Activated T-helper 1 cell treated with anti-CD3 and anti-CD28 coated beads, Interleukin-12 subunit alpha, Interleukin-12 subunit beta, Interleukin-2, Interleukin-4 antibody, amounts not matched to agents 30 ng/mL and 10 ng/mL and 1 ng/mL, durations not matched to agents 14 hours and 24 hours and 36 hours (primary cell): ENCODE results near the gene TAB3. TPM values are rescaled to one million over a fixed set of nuclear protein-coding genes. Genes with fewer than 3 reads are reported as not detected.

Experiments used
- DNase-seq: peaks from one replicate; pipeline ENCODE4 v3.0.0; 2021; ENCODE audit warnings: low spot score
- H3K27ac Mint-ChIP-seq: one replicate; pipeline ENCODE4 v1.8.0; 2021; ENCODE audit warnings: mild to moderate bottlenecking, mixed read lengths
- H3K27me3 Mint-ChIP-seq: one replicate; pipeline ENCODE4 v1.8.0; 2022; ENCODE audit warnings: mild to moderate bottlenecking, moderate library complexity, mixed read lengths; ENCODE audit not compliant: insufficient read depth
- H3K36me3 Mint-ChIP-seq: one replicate; pipeline ENCODE4 v1.8.0; 2021; ENCODE audit warnings: low read depth, mixed read lengths
- H3K4me1 Mint-ChIP-seq: one replicate; pipeline ENCODE4 v1.8.0; 2021; ENCODE audit warnings: low read depth, mixed read lengths
- H3K4me3 Mint-ChIP-seq: one replicate; pipeline ENCODE4 v1.8.0; 2021; ENCODE audit warnings: mild to moderate bottlenecking, moderate library complexity, mixed read lengths
- H3K9me3 Mint-ChIP-seq: one replicate; pipeline ENCODE4 v1.8.0; 2021; ENCODE audit warnings: mixed read lengths
- intact Hi-C: fragments of 100-400 bp; cut with micrococcal nuclease; formaldehyde crosslinking; loops from one replicate; pipeline ENCODE4 v1.15.1; 2024
- total RNA-seq: library from RNA; stranded (reverse); gene quantifications from 2 replicates; pipeline ENCODE4 v1.2.3, GENCODE V29; 2022

The TAB3 gene
- total RNA-seq, 1 donor from 2014 or later: 23.7 TPM

GRCh38 chrX:30880058-30880457 is 9.0 kb downstream of the TAB3 start:
- DNase-seq: no peak
- Mint-ChIP-seq H3K27me3 (no peaks in the 10 kb centered on the region), H3K9me3 (no peaks in the 10 kb centered on the region), H3K27ac (no peak overlapping the region), H3K36me3 (peaks cover 5% of the 10 kb centered on the region), H3K4me3 (no peak overlapping the region), H3K4me1 (peaks cover 52% of the 10 kb centered on the region)
- intact Hi-C loops: no loop called here

- DNase-seq: no peak
- Mint-ChIP-seq H3K27me3 (no peaks in the 10 kb centered on the region), H3K9me3 (no peaks in the 10 kb centered on the region), H3K4me3 (no peak overlapping the region), H3K27ac (no peak overlapping the region), H3K36me3 (peaks cover 1% of the 10 kb centered on the region), H3K4me1 (peaks cover 40% of the 10 kb centered on the region)
- intact Hi-C loops: no loop called here
Measured at GRCh38 chrX:30876367-30876766, 12.7 kb downstream of the TAB3 start.

- intact Hi-C loops: no loop called here
- no peaks in the 10 kb centered on the region for H3K27me3 Mint-ChIP-seq
- H3K36me3 Mint-ChIP-seq: peaks cover 3% of the 10 kb centered on the region
- no peak overlapping the region for H3K27ac Mint-ChIP-seq
- peaks cover 36% of the 10 kb centered on the region for H3K4me1 Mint-ChIP-seq
- no peak for DNase-seq
- no peaks in the 10 kb centered on the region for H3K9me3 Mint-ChIP-seq
- H3K4me3 Mint-ChIP-seq: no peak overlapping the region
Measured at GRCh38 chrX:30875957-30876356, 13.1 kb downstream of the TAB3 start.

DNA sequence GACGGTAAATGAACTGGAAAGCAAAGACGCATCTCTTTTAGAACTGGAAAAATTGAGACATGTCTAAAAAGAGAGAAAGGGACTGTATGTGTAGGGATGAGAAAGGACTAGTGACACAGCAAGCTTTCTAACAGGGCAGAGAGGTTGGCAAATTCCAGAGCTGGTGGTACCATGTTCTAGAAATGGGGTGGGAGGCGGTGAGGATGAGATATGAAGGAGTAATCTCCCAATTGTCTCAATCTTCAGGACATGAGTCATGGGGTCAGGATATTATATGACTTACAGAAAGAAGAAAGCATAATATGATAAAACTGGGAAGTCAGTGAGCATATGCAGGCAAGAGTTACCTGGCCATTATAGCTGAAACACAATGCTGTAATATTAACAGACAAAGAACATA is 14.2 kb downstream of the TAB3 start:
- no peaks in the 10 kb centered on the region for H3K9me3 Mint-ChIP-seq
- H3K36me3 Mint-ChIP-seq: peaks cover 6% of the 10 kb centered on the region
- no peak for DNase-seq
- no peaks in the 10 kb centered on the region for H3K27me3 Mint-ChIP-seq
- no peak overlapping the region for H3K27ac Mint-ChIP-seq
- H3K4me1 Mint-ChIP-seq: peaks cover 25% of the 10 kb centered on the region
- H3K4me3 Mint-ChIP-seq: no peak overlapping the region
- intact Hi-C loops: no loop called here

GRCh38 chrX:30870572-30870971 is 18.5 kb downstream of the TAB3 start:
- no peak overlapping the region for H3K4me3 Mint-ChIP-seq
- H3K4me1 Mint-ChIP-seq: peaks cover 11% of the 10 kb centered on the region
- intact Hi-C loops: no loop called here
- DNase-seq: no peak
- H3K27ac Mint-ChIP-seq: no peak overlapping the region
- no peaks in the 10 kb centered on the region for H3K27me3 Mint-ChIP-seq
- H3K36me3 Mint-ChIP-seq: peaks cover 9% of the 10 kb centered on the region
- H3K9me3 Mint-ChIP-seq: no peaks in the 10 kb centered on the region

GRCh38 chrX:30865612-30866011 is 23.4 kb downstream of the TAB3 start:
- H3K9me3 Mint-ChIP-seq: no peaks in the 10 kb centered on the region
- H3K27me3 Mint-ChIP-seq: no peaks in the 10 kb centered on the region
- no peak overlapping the region for H3K4me3 Mint-ChIP-seq
- intact Hi-C loops: no loop called here
- no peak overlapping the region for H3K27ac Mint-ChIP-seq
- no peaks in the 10 kb centered on the region for H3K4me1 Mint-ChIP-seq
- peaks cover 6% of the 10 kb centered on the region for H3K36me3 Mint-ChIP-seq
- no peak for DNase-seq

DNA sequence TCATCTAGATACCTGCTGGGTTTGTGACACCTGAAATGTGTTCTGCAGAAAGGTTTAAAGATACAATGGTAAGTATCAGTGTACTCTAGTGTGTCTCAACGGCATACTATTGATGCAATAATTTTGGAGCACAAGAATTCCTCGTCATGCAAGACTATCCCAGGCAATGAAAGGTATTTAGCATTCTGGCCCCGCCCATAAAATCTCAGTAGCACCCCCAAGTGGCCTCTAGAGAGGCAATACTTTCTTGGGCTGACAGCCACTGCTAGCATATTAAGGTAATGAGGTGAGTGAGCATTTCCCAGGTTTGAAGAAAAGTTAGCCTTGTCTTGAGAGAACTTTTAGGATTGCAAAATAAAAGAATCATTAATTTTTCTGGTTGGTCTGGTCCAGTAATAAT is 24.0 kb downstream of the TAB3 start:
- Mint-ChIP-seq H3K27ac (no peak overlapping the region), H3K27me3 (no peaks in the 10 kb centered on the region), H3K36me3 (peaks cover 10% of the 10 kb centered on the region), H3K9me3 (no peaks in the 10 kb centered on the region), H3K4me1 (no peaks in the 10 kb centered on the region), H3K4me3 (no peak overlapping the region)
- no peak for DNase-seq
- intact Hi-C loops: no loop called here

DNA sequence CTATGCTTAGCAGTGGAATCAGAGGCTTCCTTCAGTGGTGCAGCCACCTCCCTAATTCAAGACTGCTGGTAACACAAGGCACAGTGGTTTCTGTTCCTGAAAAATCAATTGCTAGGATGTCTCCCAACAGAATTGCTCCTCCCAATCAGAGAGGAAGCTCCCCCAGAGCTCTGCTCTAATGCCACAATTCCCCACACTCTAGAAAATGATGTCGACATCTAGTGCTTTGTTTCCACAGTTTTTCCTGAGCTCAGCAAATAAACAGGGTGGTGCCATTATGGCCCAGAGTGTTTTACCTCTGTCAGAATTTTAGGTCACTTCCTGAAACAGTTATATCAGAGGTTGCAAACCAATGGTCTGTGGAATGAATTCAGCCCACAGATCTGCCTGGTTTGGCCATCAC is 24.7 kb downstream of the TAB3 start:
- Mint-ChIP-seq H3K9me3 (no peaks in the 10 kb centered on the region), H3K27ac (no peak overlapping the region), H3K4me1 (no peaks in the 10 kb centered on the region), H3K36me3 (peaks cover 13% of the 10 kb centered on the region), H3K4me3 (no peak overlapping the region), H3K27me3 (no peaks in the 10 kb centered on the region)
- no peak for DNase-seq
- intact Hi-C loops: no loop called here

GRCh38 chrX:30863974-30864373 is 25.1 kb downstream of the TAB3 start:
- Mint-ChIP-seq H3K27ac (no peak overlapping the region), H3K4me3 (no peak overlapping the region), H3K36me3 (peaks cover 17% of the 10 kb centered on the region), H3K4me1 (no peaks in the 10 kb centered on the region), H3K27me3 (no peaks in the 10 kb centered on the region), H3K9me3 (no peaks in the 10 kb centered on the region)
- intact Hi-C loops: no loop called here
- no peak for DNase-seq

- no peaks in the 10 kb centered on the region for H3K4me1 Mint-ChIP-seq
- no peak overlapping the region for H3K4me3 Mint-ChIP-seq
- H3K9me3 Mint-ChIP-seq: no peaks in the 10 kb centered on the region
- peaks cover 38% of the 10 kb centered on the region for H3K36me3 Mint-ChIP-seq
- no peak overlapping the region for H3K27ac Mint-ChIP-seq
- DNase-seq: no peak
- no peaks in the 10 kb centered on the region for H3K27me3 Mint-ChIP-seq
- intact Hi-C loops: no loop called here
Measured at GRCh38 chrX:30858098-30858497, 31.0 kb downstream of the TAB3 start.

GRCh38 chrX:30851449-30851848 is 37.6 kb downstream of the TAB3 start:
- H3K36me3 Mint-ChIP-seq: peaks cover 28% of the 10 kb centered on the region
- no peak for DNase-seq
- H3K27ac Mint-ChIP-seq: peak overlapping the region; percentile 40
- H3K27me3 Mint-ChIP-seq: no peaks in the 10 kb centered on the region
- intact Hi-C loops: no loop called here
- H3K4me1 Mint-ChIP-seq: no peaks in the 10 kb centered on the region
- no peaks in the 10 kb centered on the region for H3K9me3 Mint-ChIP-seq
- no peak overlapping the region for H3K4me3 Mint-ChIP-seq

DNA sequence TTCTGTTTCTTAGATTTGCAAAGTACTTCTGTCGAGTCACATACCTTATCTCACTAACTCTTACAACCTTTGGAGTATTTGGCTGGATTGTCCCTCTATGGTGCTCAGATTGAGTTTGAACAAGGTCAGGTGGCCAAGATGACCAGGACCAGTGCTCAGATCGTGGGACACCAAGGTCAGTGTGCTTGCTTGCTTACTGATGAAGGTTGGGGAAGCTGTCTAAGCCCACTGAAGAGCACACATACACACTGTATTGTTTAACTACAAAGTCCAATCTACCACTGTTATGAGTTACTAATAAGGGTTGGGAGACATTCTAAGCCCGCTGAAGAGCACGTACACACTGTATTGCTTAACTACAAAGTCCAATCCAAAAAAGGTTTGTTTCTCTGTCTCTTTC is 53.7 kb downstream of the TAB3 start:
- peaks cover 18% of the 10 kb centered on the region for H3K4me1 Mint-ChIP-seq
- no peak overlapping the region for H3K27ac Mint-ChIP-seq
- H3K36me3 Mint-ChIP-seq: peaks cover 20% of the 10 kb centered on the region
- DNase-seq: no peak
- peaks cover 1% of the 10 kb centered on the region for H3K27me3 Mint-ChIP-seq
- intact Hi-C loops: no loop called here
- H3K4me3 Mint-ChIP-seq: no peak overlapping the region
- H3K9me3 Mint-ChIP-seq: no peaks in the 10 kb centered on the region

DNA sequence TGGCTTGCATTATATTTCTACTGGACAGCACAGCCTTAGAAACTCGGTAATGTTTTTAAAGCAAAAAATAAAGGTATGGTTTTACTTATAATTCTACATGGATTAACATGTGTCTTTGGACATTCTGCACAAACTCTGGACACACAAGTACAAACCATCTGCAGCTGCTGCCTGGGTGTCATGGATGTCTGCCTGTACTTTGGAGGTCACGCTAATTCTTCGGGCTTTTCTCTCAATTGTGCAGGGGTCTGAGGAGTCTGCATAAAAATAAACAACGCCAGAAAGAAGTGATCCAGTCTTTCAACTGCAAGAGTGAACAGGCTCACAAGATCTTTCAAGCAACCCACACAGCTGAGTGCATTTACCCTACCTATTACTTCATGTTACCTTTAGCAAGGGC is 55.2 kb downstream of the TAB3 start:
- no peaks in the 10 kb centered on the region for H3K9me3 Mint-ChIP-seq
- intact Hi-C loops: loop anchor here (5.0 kb wide), 1 partner anchor 97 kb away; no protein-coding TSS in a partner anchor
- DNase-seq: no peak

GRCh38 chrX:30831082-30831481 is 58.0 kb downstream of the TAB3 start:
- Mint-ChIP-seq H3K9me3 (no peaks in the 10 kb centered on the region), H3K36me3 (peaks cover 13% of the 10 kb centered on the region), H3K27ac (peak overlapping the region; percentile 67), H3K4me1 (peaks cover 26% of the 10 kb centered on the region), H3K4me3 (peak overlapping the region; percentile 60), H3K27me3 (peaks cover 1% of the 10 kb centered on the region)
- intact Hi-C loops: loop anchor here (1.0 to 5.0 kb wide), 3 partner anchors 56 to 254 kb away; partner anchors contain the start of gene TASL
- peak; percentile 37 for DNase-seq

More for the DNA sequence above, 55.2 kb downstream of the TAB3 start:
- no peak overlapping the region for H3K4me3 Mint-ChIP-seq
- peaks cover 25% of the 10 kb centered on the region for H3K4me1 Mint-ChIP-seq
- peaks cover 19% of the 10 kb centered on the region for H3K36me3 Mint-ChIP-seq
- H3K27me3 Mint-ChIP-seq: peaks cover 1% of the 10 kb centered on the region
- no peak overlapping the region for H3K27ac Mint-ChIP-seq
